HG03039 (cell line): ENCODE results near the gene CPXCR1.
"Not testable (repeated sequence)": the region's sequence is repeated elsewhere in the genome, so short reads cannot be mapped to it uniquely, and the experiment has no call there.

ENCODE experiments used
- ATAC-seq: cut with Tn5 transposase; IDR thresholded peaks from one replicate; pipeline ENCODE4 v1.9.1; 2021; ENCODE audit warnings: mild to moderate bottlenecking, moderate library complexity; ENCODE audit not compliant: unreplicated experiment

The CPXCR1 gene

DNA sequence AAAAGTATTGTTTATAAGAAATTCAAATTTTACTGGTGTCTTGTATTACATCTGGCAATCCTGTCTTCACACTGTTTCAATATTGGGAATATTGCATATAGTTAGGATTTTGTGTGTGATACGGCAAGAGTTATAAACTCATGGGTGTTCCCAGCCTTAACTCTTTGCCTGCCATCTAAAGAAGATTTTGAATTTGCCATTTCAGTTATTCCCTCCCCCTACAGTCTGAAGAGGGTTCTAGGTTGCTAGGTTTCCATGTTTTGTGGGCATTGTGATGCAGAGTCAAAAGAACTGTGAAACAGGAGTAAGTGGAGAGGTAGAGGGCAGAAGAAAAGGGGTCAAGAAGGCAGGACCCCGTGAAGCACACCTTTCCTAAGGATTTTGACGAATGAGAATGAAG is at the start of gene CPXCR1:
CPXCR1 (plus strand) TSS at position 301 of the 400 bp plus-strand sequence. CDS start 6,190 bp downstream, outside the sequence.
- no peak for ATAC-seq

GRCh38 chrX:88735835-88736234 is 11.2 kb upstream of the CPXCR1 start:
- no peak for ATAC-seq

DNA sequence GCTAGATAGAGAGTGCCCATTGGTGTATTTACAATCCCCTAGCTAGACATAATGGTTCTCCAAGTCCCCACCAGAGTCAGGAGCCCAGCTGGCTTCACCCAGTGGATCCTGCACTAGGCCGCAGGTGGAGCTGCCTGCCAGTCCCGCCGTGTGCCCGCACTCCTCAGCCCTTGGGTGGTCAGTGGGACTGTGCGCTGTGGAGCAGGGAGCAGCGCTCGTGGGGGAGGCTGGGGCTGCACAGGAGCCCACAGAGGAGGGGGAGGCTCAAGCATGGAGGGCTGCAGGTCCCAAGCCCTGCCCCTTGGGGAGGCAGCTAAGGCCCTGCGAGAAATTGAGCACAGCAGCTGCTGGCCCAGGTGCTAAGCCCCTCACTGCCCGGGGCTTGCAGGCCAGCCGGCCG is 810 bp upstream of the CPXCR1 start:
- ATAC-seq = not testable (repeated sequence)

- not testable (repeated sequence) for ATAC-seq
Observed at GRCh38 chrX:88752339-88752738, 5.3 kb downstream of the CPXCR1 start.

DNA sequence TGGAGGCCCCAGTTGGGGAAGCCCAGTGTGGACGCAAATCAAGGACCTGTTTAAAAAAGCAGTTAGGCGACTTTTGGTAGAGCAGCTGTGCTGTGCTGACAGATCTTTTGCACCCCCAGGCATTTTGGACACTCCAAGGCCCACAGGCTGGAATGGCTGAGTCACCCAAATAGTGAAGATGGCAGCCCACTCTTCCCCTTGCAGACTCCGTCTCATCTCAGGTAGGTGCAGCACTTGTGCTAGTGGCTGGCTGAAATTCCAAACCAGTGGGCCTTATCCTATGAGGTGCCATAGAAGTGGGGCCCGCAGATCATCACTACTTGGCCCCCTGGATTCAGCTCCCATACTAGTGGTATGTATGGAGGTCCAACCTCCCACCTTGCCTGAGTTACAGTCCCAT is 42.8 kb downstream of the CPXCR1 start:
- ATAC-seq = no peak
